ENCODE results near the gene EHBP1.

GRCh38 chr2:62858231-62858832, 152.8 kb downstream of the EHBP1 start:
- TF ChIP-seq POLR2AphosphoS5 (IDR thresholded peaks at IDR 0.05; ENCODE audit: low read depth, low read length) (no peak), TAF1 (IDR thresholded peaks at IDR 0.05; ENCODE audit: borderline replicate concordance, insufficient read depth, low read length) (no peak), REST (IDR thresholded peaks at IDR 0.05; ENCODE audit: insufficient read depth in 1 of 2, low read depth in 2 of 2, low read length in 2 of 2) (no peak), SIN3A (IDR thresholded peaks at IDR 0.05; ENCODE audit: borderline replicate concordance, insufficient read depth, low read length) (no peak), FOXP2 (optimal IDR thresholded peaks at IDR 0.05; ENCODE audit: borderline replicate concordance, extremely low read depth, extremely low read length, insufficient read depth) (no peak)
